ENCODE measurements around the gene SSNA1.

DNA sequence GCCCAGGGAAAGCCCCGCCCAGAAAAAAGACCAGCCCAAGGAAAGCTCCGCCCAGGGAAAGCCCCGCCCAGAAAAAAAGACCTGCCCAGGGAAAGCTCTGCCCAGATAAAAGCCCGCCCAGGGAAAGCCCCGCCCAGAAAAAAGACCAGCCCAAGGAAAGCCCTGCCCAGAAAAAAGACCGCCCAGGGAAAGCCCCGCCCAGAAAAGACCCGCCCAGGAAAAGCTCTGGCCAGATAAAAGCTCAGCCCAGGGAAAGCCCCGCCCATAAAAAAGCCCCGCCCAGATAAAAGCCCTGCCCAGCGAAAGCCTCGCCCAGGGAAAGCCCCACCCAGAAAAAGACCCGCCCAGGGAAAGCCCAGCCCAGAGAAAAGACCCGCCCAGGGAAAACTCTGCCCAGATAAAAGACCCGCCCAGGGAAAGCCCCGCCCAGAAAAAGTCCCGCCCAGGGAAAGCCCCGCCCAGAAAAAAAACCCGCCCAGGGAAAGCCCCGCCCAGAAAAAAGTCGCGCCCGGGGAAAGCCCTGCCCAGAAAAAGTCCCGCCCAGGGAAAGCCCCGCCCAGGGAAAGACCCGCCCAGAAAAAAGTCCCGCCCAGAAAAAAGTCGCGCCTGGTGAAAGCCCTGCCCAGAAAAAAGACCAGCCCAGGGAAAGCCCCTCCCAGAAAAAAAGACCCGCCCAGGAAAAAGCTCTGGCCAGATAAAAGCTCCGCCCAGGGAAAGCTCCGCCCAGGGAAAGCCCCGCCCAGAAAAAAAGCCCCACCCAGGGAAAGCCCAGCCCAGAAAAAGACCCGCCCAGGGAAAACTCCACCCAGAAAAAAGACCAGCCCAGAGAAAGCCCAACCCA lies 37.6 kb upstream of the SSNA1 start:
- no peak for TF ChIP-seq POLR2A (IDR thresholded peaks at IDR 0.05)
- TF ChIP-seq, protein P1, sequence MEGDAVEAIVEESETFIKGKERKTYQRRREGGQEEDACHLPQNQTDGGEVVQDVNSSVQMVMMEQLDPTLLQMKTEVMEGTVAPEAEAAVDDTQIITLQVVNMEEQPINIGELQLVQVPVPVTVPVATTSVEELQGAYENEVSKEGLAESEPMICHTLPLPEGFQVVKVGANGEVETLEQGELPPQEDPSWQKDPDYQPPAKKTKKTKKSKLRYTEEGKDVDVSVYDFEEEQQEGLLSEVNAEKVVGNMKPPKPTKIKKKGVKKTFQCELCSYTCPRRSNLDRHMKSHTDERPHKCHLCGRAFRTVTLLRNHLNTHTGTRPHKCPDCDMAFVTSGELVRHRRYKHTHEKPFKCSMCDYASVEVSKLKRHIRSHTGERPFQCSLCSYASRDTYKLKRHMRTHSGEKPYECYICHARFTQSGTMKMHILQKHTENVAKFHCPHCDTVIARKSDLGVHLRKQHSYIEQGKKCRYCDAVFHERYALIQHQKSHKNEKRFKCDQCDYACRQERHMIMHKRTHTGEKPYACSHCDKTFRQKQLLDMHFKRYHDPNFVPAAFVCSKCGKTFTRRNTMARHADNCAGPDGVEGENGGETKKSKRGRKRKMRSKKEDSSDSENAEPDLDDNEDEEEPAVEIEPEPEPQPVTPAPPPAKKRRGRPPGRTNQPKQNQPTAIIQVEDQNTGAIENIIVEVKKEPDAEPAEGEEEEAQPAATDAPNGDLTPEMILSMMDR (IDR thresholded peaks at IDR 0.05): no peak

All from esophagus squamous epithelium (tissue), 4 donors.